GM12872 (cell line): ENCODE measurements around the gene GTF2F2.

Source experiments
- CTCF ChIP-seq: IDR thresholded peaks from 3 replicates; pipeline ENCODE4 v1.5.1; 2011; ENCODE audit warnings: low read depth, mild to moderate bottlenecking, low read length, moderate library complexity; ENCODE audit not compliant: insufficient read depth

The GTF2F2 gene

DNA sequence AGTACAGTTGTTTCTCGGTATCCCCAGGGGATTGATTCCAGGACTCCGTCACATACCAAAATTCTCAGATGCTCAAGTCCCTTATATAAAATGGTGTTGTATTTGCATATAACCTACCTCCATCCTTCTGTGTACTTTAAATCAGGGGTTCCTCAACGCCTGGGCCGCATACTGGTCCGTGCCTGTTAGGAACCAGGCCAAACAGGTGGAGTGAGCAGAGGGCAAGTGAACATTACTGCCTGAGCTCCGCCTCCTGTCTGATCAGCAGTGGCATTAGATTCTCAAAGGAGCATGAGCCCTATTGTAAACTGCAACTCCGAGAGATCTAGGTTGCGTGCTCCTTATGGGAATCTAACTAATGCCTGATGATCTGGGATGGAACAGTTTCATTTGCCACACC lies 122.8 kb downstream of the GTF2F2 start:
- no peak for TF ChIP-seq CTCF

- TF ChIP-seq CTCF = no peak
Observed at GRCh38 chr13:45249662-45250061, 129.4 kb downstream of the GTF2F2 start.

DNA sequence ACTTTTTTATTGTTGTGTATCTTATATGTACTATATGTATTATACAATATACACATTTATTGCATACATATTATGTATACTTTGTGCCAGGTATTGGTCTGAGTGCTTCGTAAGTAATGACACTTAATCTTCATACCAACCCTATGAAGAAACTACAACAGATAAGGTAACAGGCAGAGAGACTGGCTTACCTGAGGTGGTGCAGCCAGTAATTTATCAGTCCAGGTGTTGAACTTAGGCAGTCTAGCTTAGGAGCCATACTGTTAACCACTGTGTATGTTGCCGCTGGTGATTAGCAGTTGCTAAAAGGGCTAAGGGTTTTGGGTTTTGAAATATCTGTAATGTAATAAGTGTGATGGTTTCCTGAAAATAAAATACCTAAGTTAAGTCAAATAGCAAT lies 134.1 kb downstream of the GTF2F2 start:
- no peak for TF ChIP-seq CTCF

DNA sequence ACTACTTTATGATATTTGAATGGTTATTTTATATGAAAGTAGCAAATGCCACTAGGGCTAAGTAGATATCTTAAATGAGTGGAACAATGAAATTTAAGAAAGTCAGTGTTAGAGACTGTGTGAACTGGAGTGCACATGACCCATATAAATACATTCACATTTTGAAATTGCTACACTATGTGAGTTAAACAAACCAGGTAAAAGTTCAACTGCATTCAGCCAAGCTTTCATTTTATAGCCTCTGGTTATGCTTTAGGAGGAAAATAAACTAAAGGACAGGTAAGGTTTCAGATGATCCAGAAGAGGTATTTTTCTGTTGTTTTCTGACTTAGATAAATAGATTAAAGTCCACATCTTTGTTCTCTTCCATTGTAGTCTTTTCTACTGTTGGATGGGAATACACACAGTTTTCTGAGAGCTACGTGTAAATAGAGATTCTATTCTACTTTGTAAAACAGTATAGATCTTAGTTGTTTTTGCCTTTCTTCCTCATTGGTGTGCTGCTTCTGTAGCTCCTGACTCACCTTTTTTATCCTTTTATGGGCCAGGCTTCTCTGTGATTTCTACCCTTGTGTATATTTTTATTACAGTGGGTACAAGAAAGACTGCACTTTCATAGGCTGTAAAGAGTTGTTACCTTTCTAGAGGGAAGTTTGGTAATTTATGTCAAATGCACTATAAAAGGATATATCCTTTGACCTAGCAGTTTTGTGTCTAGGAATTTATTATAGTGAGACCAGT lies 135.1 kb downstream of the GTF2F2 start:
- TF ChIP-seq CTCF = no peak

DNA sequence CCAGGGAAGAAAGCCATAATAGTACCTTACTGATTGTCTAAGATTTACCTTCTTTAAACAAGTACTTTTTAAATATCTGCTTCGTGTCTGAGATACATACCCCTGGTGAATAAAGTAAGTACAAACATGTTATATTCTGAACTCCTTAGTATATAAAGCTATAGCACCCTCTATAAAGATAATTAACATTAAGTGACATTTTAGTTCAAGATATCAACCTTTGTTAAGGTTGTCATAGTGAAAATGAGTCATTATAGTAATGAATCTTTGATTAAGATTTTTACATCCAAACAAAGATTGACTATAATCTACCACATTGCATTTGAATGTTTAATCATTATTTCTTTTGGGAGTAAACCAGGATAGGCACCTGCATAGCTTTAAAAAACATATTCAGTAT lies 135.9 kb downstream of the GTF2F2 start:
- no peak for TF ChIP-seq CTCF

DNA sequence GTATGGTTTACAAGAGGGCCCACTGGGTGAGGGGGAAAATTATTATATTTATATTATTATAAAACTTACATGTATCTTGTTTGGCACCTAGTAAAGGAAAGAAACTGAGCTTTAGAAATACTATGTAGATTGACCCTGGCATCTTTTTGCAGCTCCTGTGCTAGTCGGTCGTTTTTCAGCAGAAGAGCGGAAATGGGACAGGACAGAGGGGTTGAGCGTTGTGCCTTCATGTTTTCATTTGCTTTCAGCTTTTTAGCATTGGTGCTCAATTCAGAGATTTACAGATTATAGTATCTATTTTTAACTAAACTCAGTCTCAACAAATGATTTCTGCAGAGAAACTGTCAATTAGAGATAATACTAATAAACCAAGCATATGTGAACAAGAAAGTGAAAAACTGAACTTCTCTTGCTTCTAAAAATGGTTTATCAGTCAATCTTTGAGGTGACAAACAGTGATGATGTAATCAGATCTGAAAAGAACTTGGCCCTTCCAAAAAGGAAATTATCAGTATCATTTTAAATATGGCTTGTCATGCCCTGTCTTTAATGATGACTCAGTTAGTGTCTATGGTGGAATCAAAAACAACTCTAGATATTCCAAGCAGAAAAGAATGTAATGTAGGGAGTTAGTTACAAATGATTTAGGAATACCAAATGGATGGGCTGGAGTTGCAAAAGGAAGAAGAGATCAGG lies 137.5 kb downstream of the GTF2F2 start:
- no peak for TF ChIP-seq CTCF

GRCh38 chr13:45258334-45258675 lies 138.0 kb downstream of the GTF2F2 start:
- no peak for TF ChIP-seq CTCF
